ENCODE data around the gene SAMD3. TPM values are rescaled to one million over a fixed set of nuclear protein-coding genes. Genes with fewer than 3 reads are reported as not detected.

SAMD3 gene
- total and polyA plus RNA-seq, 2 donors (not counting 3 experiments of a cell fraction or from before 2014, with no cell fraction given), result not detected

DNA sequence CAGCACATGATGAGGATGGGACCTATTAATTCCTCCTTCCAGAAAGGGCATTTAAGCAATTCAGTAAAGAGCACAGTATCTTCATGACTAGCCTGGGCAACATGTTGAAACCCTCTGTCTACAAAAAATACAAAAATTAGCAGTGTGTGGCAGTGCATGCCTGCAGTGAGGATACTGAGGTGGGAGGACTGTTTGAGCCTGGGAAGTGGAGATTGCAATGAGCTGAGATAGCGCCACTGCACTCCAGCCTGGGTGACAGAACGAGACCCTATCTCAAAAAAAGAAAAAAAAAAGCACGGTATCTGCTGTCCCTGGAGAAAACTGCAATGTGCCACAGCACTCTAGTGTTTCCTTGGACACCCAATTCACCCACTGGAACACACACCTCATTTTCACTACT is 18.4 kb downstream of the SAMD3 start:
- no TSS peak for BruUV-seq (replicated peaks)
- H3K9me1 ChIP-seq (replicated peaks; ENCODE audit: control insufficient read depth, extremely low read depth, insufficient read depth, low read length), result no peaks in the 10 kb centered on the region
- POLR2A ChIA-PET, result no interaction called here
- DNase-seq (ENCODE audit: low read depth, low spot score), result no peak
- H3K36me3 ChIP-seq (ENCODE audit: control insufficient read depth in 2 of 2, extremely low read depth in 1 of 2, insufficient read depth in 2 of 2, low read length in 2 of 2), result no peaks in the 10 kb centered on the region
- H3K4me3 ChIP-seq (replicated peaks in 1 of 3; ENCODE audit: insufficient read depth in 1 of 3, low read depth in 1 of 3, low read length in 3 of 3), result no peak overlapping the region
- H3K9ac ChIP-seq (replicated peaks; ENCODE audit: extremely low read depth, insufficient read depth, low read length), result no peak overlapping the region
- no peak overlapping the region for H2AFZ ChIP-seq (ENCODE audit: low read depth, low read length)
- no peaks in the 10 kb centered on the region for H3K79me2 ChIP-seq (ENCODE audit: control insufficient read depth, insufficient read depth, low read length)
- FAIRE-seq, result no peak
- H3K27ac ChIP-seq (ENCODE audit: insufficient read depth, low read depth, low read length), result no peak overlapping the region
- no peak for TF ChIP-seq JUN (IDR thresholded peaks at IDR 0.05; ENCODE audit: borderline replicate concordance, insufficient read depth, insufficient read length, low read depth)
- TF ChIP-seq POLR2A (IDR thresholded peaks at IDR 0.05; ENCODE audit: low read depth, low read length), result no peak
- no peak for TF ChIP-seq GATA2 (IDR thresholded peaks at IDR 0.05; ENCODE audit: insufficient read depth, insufficient read length, low read depth, low read length)
- no peak for TF ChIP-seq FOS (IDR thresholded peaks at IDR 0.05; ENCODE audit: borderline replicate concordance, insufficient read depth, low read length)
- TF ChIP-seq POLR2AphosphoS5 (IDR thresholded peaks at IDR 0.05; ENCODE audit: insufficient read depth, low read depth, low read length), result no peak
- TF ChIP-seq MYC (IDR thresholded peaks at IDR 0.05; ENCODE audit: low read depth, low read length), result no peak
- no peak for TF ChIP-seq EZH2 (IDR thresholded peaks at IDR 0.05; ENCODE audit: borderline replicate concordance, low read depth, low read length, severe bottlenecking)
- TF ChIP-seq, protein P1, sequence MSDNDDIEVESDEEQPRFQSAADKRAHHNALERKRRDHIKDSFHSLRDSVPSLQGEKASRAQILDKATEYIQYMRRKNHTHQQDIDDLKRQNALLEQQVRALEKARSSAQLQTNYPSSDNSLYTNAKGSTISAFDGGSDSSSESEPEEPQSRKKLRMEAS (IDR thresholded peaks at IDR 0.05; ENCODE audit: insufficient read depth, insufficient read length), result no peak
- TF ChIP-seq, protein P2, sequence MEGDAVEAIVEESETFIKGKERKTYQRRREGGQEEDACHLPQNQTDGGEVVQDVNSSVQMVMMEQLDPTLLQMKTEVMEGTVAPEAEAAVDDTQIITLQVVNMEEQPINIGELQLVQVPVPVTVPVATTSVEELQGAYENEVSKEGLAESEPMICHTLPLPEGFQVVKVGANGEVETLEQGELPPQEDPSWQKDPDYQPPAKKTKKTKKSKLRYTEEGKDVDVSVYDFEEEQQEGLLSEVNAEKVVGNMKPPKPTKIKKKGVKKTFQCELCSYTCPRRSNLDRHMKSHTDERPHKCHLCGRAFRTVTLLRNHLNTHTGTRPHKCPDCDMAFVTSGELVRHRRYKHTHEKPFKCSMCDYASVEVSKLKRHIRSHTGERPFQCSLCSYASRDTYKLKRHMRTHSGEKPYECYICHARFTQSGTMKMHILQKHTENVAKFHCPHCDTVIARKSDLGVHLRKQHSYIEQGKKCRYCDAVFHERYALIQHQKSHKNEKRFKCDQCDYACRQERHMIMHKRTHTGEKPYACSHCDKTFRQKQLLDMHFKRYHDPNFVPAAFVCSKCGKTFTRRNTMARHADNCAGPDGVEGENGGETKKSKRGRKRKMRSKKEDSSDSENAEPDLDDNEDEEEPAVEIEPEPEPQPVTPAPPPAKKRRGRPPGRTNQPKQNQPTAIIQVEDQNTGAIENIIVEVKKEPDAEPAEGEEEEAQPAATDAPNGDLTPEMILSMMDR (IDR thresholded peaks at IDR 0.05; ENCODE audit: extremely low read depth in 1 of 2, insufficient read depth in 1 of 2, low read depth in 1 of 2, low read length in 2 of 2), result no peak
- intact Hi-C loops (cut with micrococcal nuclease), result no loop called here
- no peaks in the 10 kb centered on the region for H4K20me1 ChIP-seq (replicated peaks; ENCODE audit: control insufficient read depth, extremely low read depth, insufficient read depth, low read length)
- H3K4me1 ChIP-seq (ENCODE audit: control insufficient read depth, extremely low read depth, insufficient read depth, low read length), result no peaks in the 10 kb centered on the region
- H3K9me3 ChIP-seq (replicated peaks; ENCODE audit: control insufficient read depth, insufficient read depth, low read length), result no peaks in the 10 kb centered on the region
- peaks cover 3 to 10% of the 10 kb centered on the region in 2 experiments for H3K27me3 ChIP-seq (ENCODE audit: control insufficient read depth in 2 of 2, insufficient read depth in 2 of 2, low read length in 2 of 2)
- CTCF ChIA-PET, result interaction anchor here (1.8 kb wide), 1 partner anchor 17 kb away, joined by 5 read pairs; no protein-coding TSS in a partner anchor
- dilution Hi-C loops (cut with MboI; ENCODE audit: extremely low pct_ligation_motif_present, low sequenced_read_pairs), result no loop called here
- no peak overlapping the region for H3K4me2 ChIP-seq (ENCODE audit: insufficient read depth, low read length)

Data from endothelial cell of umbilical vein (primary cell).